Measurements from ENCODE around the gene PCDHA1.
"Not testable (repeated sequence)": the region's sequence is repeated elsewhere in the genome, so short reads cannot be mapped to it uniquely, and the experiment has no call there.

Gene PCDHA1

DNA sequence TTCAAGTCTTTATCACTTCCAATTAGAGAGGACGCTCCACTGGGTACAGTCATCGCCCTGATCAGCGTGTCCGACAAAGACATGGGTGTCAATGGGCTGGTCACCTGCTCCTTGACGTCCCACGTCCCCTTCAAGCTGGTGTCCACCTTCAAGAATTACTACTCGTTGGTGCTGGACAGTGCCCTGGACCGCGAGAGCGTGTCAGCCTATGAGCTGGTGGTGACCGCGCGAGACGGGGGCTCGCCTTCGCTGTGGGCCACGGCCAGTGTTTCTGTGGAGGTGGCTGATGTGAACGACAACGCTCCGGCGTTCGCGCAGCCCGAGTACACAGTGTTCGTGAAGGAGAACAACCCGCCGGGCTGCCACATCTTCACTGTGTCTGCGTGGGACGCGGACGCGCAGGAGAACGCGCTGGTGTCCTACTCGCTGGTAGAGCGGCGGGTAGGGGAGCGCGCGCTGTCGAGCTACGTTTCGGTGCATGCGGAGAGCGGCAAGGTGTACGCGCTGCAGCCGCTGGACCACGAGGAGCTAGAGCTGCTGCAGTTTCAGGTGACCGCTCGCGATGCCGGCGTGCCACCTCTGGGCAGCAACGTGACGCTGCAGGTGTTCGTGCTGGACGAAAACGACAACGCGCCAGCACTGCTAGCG lies 22.4 kb downstream of the PCDHA1 start:
- not testable (repeated sequence) for DNase-seq (ENCODE audit: low read depth, low spot score)

DNA sequence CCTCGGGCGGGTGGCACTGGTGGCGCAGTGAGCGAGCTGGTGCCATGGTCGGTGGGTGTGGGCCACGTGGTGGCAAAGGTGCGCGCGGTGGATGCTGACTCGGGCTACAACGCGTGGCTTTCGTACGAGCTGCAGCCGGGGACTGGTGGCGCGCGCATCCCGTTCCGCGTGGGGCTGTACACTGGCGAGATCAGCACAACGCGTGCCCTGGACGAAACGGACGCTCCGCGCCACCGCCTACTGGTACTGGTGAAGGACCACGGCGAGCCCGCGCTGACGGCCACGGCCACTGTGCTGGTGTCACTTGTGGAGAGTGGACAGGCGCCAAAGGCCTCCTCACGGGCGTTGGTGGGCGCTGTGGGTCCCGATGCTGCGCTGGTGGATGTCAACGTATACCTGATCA lies 22.9 kb downstream of the PCDHA1 start:
- no peak for DNase-seq (ENCODE audit: low read depth, low spot score)

DNA sequence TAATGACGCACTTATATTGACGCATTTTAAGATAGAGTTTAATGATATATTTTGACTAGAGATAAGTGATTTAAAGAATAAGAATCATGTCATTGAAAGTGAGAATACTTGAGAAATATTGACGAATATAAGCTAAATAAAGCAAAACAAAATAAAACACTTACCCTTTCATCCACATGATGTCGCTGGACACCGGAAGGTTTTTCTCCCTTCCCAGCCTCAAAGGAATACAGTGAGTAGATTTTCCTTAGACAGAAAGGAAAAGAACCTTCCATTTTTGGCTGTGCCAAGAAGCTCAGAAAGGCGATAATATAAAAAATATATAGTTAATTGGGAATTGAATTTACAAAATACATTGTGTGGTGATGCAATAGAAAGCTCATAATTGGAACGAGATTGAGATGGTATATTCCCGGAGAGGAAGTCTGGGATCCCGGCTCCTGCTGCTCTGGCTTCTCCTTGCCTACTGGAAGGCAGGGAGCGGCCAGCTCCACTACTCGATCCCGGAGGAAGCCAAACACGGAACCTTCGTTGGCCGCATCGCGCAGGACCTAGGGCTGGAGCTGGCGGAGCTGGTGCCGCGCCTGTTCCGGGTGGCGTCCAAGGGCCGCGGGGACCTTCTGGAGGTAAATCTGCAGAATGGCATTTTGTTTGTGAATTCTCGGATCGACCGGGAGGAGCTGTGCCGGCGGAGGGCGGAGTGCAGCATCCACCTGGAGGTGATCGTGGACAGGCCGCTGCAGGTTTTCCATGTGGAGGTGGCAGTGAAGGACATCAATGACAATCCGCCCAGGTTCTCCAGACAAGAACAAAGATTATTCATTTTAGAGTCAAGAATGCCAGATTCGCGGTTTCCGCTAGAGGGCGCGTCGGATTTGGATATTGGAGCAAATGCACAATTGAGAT lies 35.7 kb downstream of the PCDHA1 start, which contains the start of gene PCDHA5:
PCDHA5 (plus strand) TSS at position 239 of the 906 bp plus-strand sequence.
- peak; percentile 34 for DNase-seq (ENCODE audit: low read depth, low spot score)

DNA sequence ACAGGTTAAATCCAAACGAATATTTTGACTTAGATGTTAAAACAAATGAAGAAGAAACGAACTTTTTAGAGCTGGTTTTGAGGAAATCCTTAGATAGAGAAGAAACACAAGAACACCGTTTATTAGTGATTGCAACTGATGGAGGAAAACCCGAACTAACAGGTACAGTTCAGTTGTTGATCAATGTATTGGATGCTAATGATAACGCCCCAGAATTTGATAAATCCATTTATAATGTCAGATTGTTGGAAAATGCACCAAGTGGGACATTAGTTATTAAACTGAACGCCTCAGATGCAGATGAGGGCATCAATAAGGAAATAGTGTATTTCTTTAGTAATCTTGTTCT lies 36.3 kb downstream of the PCDHA1 start:
- DNase-seq (ENCODE audit: low read depth, low spot score): no peak

DNA sequence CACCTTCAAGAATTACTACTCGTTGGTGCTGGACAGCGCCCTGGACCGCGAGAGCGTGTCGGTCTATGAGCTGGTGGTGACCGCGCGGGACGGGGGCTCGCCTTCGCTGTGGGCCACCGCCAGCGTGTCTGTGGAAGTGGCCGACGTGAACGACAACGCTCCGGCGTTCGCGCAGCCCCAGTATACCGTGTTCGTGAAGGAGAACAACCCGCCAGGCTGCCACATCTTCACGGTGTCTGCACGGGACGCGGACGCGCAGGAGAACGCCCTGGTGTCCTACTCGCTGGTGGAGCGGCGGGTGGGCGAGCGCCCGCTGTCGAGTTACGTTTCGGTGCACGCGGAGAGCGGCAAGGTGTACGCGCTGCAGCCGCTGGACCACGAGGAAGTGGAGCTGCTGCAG lies 37.0 kb downstream of the PCDHA1 start:
- not testable (repeated sequence) for DNase-seq (ENCODE audit: low read depth, low spot score)

DNA sequence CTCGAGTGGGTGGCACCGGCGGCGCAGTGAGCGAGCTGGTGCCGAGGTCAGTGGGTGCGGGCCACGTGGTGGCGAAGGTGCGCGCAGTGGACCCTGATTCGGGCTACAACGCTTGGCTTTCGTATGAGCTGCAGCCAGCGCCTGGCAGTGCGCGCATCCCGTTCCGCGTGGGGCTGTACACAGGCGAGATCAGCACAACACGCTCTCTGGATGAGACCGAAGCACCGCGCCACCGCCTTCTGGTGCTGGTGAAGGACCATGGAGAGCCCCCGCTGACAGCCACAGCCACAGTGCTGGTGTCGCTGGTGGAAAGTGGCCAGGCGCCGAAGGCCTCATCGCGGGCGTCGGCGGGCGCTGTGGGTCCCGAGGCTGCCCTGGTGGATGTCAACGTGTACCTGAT lies 37.5 kb downstream of the PCDHA1 start:
- DNase-seq (ENCODE audit: low read depth, low spot score): no peak

DNA sequence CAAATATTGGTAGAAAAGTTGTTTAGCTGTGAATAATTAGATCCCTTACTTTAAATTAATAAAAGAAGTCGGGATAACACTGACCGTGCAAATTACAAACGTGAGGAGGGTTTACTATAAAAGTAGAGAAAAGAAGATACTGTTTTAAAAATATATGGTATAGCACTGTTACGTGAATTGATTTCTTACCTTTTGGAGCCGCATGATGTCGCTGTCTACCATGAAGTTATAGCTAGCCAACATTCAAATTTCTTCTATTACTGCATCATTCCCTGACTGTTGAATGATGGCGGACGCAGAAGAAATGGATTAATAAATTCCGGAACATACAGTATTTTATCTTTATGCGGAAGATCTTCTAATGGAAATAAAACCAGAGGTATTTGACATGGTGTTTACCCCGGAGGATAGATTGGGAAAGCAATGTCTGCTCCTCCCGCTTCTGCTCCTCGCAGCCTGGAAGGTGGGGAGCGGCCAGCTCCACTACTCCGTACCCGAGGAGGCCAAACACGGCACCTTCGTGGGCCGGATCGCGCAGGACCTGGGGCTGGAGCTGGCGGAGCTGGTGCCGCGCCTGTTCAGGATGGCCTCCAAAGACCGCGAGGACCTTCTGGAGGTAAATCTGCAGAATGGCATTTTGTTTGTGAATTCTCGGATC lies 41.9 kb downstream of the PCDHA1 start, which contains the start of gene PCDHA6:
PCDHA6 (plus strand) TSS at position 257 of the 658 bp plus-strand sequence; CDS start at position 389, 132 bp downstream.
- no peak for DNase-seq (ENCODE audit: low read depth, low spot score)

DNA sequence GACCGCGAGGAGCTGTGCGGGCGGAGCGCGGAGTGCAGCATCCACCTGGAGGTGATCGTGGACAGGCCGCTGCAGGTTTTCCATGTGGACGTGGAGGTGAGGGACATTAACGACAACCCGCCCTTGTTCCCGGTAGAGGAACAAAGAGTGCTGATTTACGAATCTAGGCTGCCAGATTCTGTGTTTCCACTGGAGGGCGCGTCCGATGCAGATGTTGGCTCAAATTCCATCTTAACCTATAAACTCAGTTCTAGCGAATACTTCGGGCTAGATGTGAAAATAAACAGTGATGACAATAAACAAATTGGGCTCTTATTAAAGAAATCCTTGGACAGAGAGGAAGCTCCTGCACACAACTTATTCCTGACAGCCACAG lies 42.4 kb downstream of the PCDHA1 start:
- DNase-seq (ENCODE audit: low read depth, low spot score): peak; percentile 19

DNA sequence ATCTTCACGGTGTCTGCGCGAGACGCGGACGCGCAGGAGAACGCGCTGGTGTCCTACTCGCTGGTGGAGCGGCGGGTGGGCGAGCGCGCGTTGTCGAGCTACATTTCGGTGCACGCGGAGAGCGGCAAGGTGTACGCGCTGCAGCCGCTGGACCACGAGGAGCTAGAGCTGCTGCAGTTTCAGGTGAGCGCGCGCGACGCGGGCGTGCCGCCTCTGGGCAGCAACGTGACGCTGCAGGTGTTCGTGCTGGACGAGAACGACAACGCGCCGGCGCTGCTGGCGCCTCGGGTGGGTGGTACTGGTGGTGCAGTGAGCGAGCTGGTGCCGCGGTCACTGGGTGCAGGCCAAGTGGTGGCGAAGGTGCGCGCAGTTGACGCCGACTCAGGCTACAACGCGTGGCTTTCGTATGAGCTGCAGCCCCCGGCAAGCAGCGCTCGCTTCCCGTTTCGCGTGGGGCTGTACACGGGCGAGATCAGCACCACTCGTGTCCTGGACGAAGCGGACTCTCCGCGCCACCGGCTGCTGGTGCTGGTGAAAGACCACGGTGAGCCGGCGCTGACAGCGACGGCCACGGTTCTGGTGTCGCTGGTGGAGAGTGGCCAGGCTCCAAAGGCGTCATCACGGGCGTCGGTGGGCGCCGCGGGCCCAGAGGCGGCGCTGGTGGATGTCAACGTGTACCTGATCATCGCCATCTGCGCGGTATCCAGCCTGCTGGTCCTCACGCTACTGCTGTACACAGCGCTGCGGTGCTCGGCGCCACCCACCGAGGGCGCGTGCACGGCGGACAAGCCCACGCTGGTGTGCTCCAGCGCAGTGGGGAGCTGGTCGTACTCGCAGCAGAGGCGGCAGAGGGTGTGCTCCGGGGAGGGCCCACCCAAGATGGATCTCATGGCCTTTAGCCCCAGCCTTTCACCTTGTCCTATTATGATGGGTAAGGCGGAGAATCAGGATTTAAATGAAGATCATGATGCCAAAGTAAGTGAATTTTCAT lies 43.9 kb downstream of the PCDHA1 start:
- DNase-seq (ENCODE audit: low read depth, low spot score): not testable (repeated sequence)

DNA sequence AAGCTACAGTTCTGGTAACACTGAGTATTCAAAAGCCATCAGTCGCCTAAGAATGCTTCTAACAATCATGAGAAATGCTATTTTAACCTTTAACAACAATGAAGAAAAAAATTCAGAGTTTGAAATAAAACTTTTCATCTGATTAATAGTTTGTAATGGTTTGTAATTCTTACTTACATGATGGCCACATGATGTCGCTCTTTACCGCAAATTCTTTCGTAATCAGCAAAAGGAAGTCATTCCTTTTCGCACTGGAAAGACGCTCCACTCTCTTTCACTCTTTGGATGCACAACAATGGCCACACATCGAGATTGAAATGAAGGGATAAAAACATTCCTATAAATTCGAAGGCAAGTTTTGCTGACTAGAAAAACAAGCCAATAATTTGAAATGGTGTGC lies 48.1 kb downstream of the PCDHA1 start, which contains the start of gene PCDHA7:
PCDHA7 (plus strand) TSS at position 277 of the 400 bp plus-strand sequence; CDS start at position 392, 115 bp downstream.
- DNase-seq (ENCODE audit: low read depth, low spot score): no peak

DNA sequence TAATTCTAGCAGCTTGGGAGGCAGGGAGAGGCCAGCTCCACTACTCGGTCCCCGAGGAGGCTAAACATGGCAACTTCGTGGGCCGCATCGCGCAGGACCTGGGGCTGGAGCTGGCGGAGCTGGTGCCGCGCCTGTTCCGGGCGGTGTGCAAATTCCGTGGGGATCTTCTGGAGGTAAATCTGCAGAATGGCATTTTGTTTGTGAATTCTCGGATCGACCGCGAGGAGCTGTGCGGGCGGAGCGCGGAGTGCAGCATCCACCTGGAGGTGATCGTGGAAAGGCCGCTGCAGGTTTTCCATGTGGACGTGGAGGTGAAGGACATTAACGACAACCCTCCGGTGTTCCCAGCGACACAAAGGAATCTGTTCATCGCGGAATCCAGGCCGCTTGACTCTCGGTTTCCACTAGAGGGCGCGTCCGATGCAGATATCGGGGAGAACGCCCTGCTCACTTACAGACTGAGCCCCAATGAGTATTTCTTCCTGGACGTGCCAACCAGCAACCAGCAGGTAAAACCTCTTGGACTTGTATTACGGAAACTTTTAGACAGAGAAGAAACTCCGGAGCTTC lies 48.6 kb downstream of the PCDHA1 start:
- peak; percentile 21 for DNase-seq (ENCODE audit: low read depth, low spot score)

DNA sequence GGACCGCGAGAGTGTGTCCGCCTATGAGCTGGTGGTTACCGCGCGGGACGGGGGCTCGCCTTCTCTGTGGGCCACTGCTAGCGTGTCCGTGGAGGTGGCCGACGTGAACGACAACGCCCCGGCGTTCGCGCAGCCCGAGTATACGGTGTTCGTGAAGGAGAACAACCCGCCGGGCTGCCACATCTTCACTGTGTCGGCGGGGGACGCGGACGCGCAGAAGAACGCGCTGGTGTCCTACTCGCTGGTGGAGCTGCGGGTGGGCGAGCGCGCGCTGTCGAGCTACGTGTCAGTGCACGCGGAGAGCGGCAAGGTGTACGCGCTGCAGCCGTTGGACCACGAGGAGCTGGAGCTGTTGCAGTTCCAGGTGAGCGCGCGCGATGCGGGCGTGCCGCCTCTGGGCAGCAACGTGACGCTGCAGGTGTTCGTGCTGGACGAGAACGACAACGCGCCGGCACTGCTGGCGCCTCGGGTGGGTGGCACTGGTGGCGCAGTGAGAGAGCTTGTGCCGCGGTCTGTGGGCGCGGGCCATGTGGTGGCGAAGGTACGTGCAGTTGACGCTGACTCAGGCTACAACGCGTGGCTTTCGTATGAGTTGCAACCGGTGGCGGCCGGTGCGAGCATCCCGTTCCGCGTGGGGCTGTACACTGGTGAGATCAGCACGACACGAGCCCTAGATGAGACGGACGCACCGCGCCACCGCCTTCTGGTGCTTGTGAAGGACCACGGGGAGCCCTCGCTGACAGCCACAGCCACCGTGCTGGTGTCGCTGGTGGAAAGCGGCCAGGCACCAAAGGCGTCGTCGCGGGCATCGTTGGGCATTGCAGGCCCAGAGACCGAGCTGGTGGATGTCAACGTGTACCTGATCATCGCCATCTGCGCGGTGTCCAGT lies 49.9 kb downstream of the PCDHA1 start:
- DNase-seq (ENCODE audit: low read depth, low spot score): no peak

DNA sequence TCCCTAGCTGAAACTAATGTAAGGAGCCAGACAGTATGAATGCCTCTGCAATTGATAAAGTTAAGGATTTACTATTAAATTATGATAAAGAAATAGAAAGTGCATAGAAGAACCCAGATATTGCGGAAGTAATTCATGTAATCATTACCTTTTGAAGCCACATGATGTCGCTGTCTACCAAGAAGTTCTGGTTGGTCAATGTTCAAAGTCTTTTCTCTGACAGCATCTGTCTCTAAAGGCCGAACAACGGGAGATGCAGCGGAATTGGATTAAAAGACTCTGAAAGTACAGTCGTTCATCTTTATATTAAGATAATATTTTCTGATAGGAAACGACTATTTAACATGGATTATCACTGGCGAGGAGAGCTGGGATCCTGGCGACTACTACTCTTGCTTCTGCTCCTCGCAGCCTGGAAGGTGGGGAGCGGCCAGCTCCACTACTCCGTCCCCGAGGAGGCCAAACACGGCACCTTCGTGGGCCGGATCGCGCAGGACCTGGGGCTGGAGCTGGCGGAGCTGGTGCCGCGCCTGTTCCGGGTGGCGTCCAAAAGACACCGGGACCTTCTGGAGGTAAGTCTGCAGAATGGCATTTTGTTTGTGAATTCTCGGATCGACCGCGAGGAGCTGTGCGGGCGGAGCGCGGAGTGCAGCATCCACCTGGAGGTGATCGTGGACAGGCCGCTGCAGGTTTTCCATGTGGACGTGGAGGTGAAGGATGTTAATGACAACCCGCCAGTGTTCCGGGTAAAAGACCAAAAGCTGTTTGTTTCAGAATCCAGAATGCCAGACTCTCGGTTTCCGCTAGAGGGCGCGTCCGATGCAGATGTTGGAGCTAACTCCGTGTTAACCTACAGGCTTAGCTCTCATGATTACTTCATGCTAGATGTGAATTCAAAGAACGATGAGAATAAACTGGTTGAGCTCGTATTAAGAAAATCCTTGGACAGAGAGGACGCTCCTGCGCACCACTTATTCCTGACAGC lies 55.3 kb downstream of the PCDHA1 start, which contains the start of gene PCDHA8:
PCDHA8 (plus strand) TSS at position 210 of the 985 bp plus-strand sequence; CDS start at position 345, 135 bp downstream.
- DNase-seq (ENCODE audit: low read depth, low spot score): peak; percentile 57

DNA sequence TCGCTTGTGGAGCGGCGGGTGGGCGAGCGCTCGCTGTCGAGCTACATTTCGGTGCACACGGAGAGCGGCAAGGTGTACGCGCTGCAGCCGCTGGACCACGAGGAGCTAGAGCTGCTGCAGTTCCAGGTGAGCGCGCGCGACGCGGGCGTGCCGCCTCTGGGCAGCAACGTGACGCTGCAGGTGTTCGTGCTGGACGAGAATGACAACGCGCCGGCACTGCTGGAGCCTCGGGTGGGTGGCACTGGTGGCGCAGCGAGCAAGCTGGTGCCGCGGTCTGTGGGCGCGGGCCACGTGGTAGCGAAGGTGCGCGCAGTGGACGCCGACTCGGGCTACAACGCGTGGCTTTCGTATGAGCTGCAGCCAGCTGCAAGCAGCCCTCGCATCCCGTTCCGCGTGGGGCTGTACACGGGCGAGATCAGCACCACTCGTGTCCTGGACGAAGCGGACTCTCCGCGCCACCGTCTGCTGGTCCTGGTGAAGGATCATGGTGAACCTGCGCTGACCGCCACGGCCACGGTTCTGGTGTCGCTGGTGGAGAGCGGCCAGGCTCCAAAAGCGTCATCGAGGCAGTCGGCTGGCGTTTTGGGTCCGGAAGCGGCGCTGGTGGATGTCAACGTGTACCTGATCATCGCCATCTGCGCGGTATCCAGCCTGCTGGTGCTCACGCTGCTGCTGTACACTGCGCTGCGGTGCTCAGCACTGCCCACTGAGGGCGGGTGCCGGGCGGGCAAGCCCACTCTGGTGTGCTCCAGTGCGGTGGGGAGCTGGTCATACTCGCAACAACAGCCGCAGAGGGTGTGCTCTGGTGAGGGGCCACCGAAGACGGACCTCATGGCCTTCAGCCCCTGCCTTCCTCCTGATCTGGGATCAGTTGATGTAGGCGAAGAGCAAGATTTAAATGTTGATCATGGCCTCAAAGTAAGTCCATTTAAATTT lies 57.1 kb downstream of the PCDHA1 start:
- DNase-seq (ENCODE audit: low read depth, low spot score): no peak

DNA sequence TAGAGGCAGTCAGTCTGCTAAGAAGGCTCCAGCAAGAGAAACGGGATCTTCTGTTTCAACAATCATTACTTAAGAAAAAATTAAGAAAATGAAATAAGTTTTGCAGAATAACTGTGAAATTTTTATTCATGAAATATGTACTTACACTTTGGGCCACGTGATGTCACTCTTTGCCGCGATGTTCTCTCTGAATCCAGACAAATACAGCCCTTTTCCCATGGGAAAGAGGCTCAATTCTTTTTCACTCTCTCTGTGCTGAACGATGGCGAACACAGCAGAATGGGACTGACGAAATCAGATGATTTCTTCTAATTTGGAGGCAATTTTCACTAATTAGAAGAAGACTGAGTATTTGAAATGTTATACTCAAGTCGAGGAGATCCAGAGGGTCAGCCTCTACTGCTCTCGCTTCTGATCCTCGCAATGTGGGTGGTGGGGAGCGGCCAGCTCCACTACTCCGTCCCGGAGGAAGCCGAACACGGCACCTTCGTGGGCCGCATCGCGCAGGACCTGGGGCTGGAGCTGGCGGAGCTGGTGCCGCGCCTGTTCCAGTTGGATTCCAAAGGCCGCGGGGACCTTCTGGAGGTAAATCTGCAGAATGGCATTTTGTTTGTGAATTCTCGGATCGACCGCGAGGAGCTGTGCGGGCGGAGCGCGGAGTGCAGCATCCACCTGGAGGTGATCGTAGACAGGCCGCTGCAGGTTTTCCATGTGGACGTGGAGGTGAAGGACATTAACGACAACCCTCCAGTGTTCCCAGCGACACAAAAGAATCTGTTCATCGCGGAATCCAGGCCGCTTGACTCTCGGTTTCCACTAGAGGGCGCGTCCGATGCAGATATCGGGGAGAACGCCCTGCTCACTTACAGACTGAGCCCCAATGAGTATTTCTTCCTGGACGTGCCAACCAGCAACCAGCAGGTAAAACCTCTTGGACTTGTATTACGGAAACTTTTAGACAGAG lies 62.5 kb downstream of the PCDHA1 start, which contains the start of gene PCDHA9:
PCDHA9 (plus strand) TSS at position 244 of the 964 bp plus-strand sequence; CDS start at position 358, 114 bp downstream.
- DNase-seq (ENCODE audit: low read depth, low spot score): not testable (repeated sequence)

All from ELF-1 (cell line).